Effector memory CD4-positive, alpha-beta T cell (primary cell): Measurements from ENCODE around the gene PNPLA2.

Experiments
- DNase-seq, 3 donors: peaks; one replicate each; pipeline ENCODE4 v3.0.0-alpha.2; 2020
- H3K27ac ChIP-seq: 2 replicates; pipeline ENCODE4 v1.7.0; 2013; ENCODE audit warnings: mild to moderate bottlenecking, low read length, moderate library complexity; ENCODE audit not compliant: insufficient read depth, poor library complexity, severe bottlenecking
- H3K27me3 ChIP-seq: replicated peaks from 2 replicates; pipeline ENCODE4 v1.7.0; 2013; ENCODE audit warnings: mild to moderate bottlenecking, low read length; ENCODE audit not compliant: insufficient read depth, control insufficient read depth, poor library complexity, severe bottlenecking
- H3K36me3 ChIP-seq: 2 replicates; pipeline ENCODE4 v1.7.0; 2013; ENCODE audit warnings: mild to moderate bottlenecking, low read length, moderate library complexity; ENCODE audit not compliant: control insufficient read depth, insufficient read depth
- H3K4me1 ChIP-seq: 2 replicates; pipeline ENCODE4 v1.7.0; 2013; ENCODE audit warnings: low read length, mild to moderate bottlenecking; ENCODE audit not compliant: control insufficient read depth, insufficient read depth, poor library complexity, severe bottlenecking
- H3K4me3 ChIP-seq: 2 replicates; pipeline ENCODE4 v1.7.0; 2013; ENCODE audit warnings: low read length, low read depth, mild to moderate bottlenecking; ENCODE audit not compliant: insufficient read depth, poor library complexity, severe bottlenecking
- H3K9me3 ChIP-seq: 2 replicates; pipeline ENCODE4 v1.7.0; 2013; ENCODE audit warnings: mild to moderate bottlenecking, low read length, moderate library complexity; ENCODE audit not compliant: control insufficient read depth
- total RNA-seq, 3 donors: gene quantifications; one replicate each; lab custom pipeline; 2026; lab: John Stamatoyannopoulos, UW

PNPLA2 gene
- 135 to 166 (median 154) reads per million in 3 donors for total RNA-seq

- Histone ChIP-seq H3K27ac (peak within 1 kb of the TSS; percentile 91), H3K27me3 (no peaks in the 10 kb centered on the region), H3K9me3 (no peaks in the 10 kb centered on the region), H3K4me3 (peak within 1 kb of the TSS; percentile 93), H3K4me1 (peaks cover 22% of the 10 kb centered on the region), H3K36me3 (peaks cover 11% of the 10 kb centered on the region)
- DNase-seq: no peak
Observed at GRCh38 chr11:818396-819128, at the start of gene PNPLA2. TSS of gene PNPLA2 (plus strand) at chr11:818914. CDS start at chr11:819719, 805 bp downstream.

- DNase-seq: no peak
- H3K9me3 ChIP-seq: no peaks in the 10 kb centered on the region
- H3K4me1 ChIP-seq: no peaks in the 10 kb centered on the region
- H3K27ac ChIP-seq: no peak overlapping the region
- no peak overlapping the region for H3K4me3 ChIP-seq
- H3K27me3 ChIP-seq: no peaks in the 10 kb centered on the region
- peaks cover 34% of the 10 kb centered on the region for H3K36me3 ChIP-seq
Observed at GRCh38 chr11:769887-770641, 48.6 kb upstream of the PNPLA2 start.

- H3K4me1 ChIP-seq: peaks cover 7% of the 10 kb centered on the region
- DNase-seq: no peak
- no peaks in the 10 kb centered on the region for H3K27me3 ChIP-seq
- no peaks in the 10 kb centered on the region for H3K9me3 ChIP-seq
- no peak overlapping the region for H3K4me3 ChIP-seq
- peaks cover 32% of the 10 kb centered on the region for H3K36me3 ChIP-seq
- no peak overlapping the region for H3K27ac ChIP-seq
Observed at GRCh38 chr11:770642-771616, 47.8 kb upstream of the PNPLA2 start.

GRCh38 chr11:771617-772204 lies 47.0 kb upstream of the PNPLA2 start:
- no peak overlapping the region for H3K4me3 ChIP-seq
- peaks cover 15% of the 10 kb centered on the region for H3K4me1 ChIP-seq
- no peak overlapping the region for H3K27ac ChIP-seq
- no peak for DNase-seq
- H3K27me3 ChIP-seq: no peaks in the 10 kb centered on the region
- H3K9me3 ChIP-seq: no peaks in the 10 kb centered on the region
- peaks cover 32% of the 10 kb centered on the region for H3K36me3 ChIP-seq

- H3K36me3 ChIP-seq: peaks cover 32% of the 10 kb centered on the region
- H3K4me1 ChIP-seq: peaks cover 16% of the 10 kb centered on the region
Observed at GRCh38 chr11:772429-773390, 46.0 kb upstream of the PNPLA2 start.

GRCh38 chr11:773425-773824 lies 45.3 kb upstream of the PNPLA2 start:
- Histone ChIP-seq H3K9me3 (no peaks in the 10 kb centered on the region), H3K36me3 (peaks cover 32% of the 10 kb centered on the region), H3K4me1 (peaks cover 21% of the 10 kb centered on the region), H3K4me3 (no peak overlapping the region), H3K27ac (no peak overlapping the region), H3K27me3 (no peaks in the 10 kb centered on the region)
- DNase-seq: no peak

More at GRCh38 chr11:772429-773390, 46.0 kb upstream of the PNPLA2 start:
- H3K27me3 ChIP-seq: no peaks in the 10 kb centered on the region
- no peak overlapping the region for H3K27ac ChIP-seq
- DNase-seq: no peak
- H3K4me3 ChIP-seq: no peak overlapping the region
- no peaks in the 10 kb centered on the region for H3K9me3 ChIP-seq

GRCh38 chr11:773830-774229 lies 44.9 kb upstream of the PNPLA2 start:
- Histone ChIP-seq H3K4me3 (no peak overlapping the region), H3K27me3 (no peaks in the 10 kb centered on the region), H3K4me1 (peaks cover 22% of the 10 kb centered on the region), H3K36me3 (peaks cover 32% of the 10 kb centered on the region), H3K9me3 (no peaks in the 10 kb centered on the region), H3K27ac (no peak overlapping the region)
- no peak for DNase-seq

GRCh38 chr11:774873-775592 lies 43.7 kb upstream of the PNPLA2 start:
- Histone ChIP-seq H3K4me1 (peaks cover 22% of the 10 kb centered on the region), H3K36me3 (peaks cover 30% of the 10 kb centered on the region), H3K4me3 (no peak overlapping the region), H3K27ac (no peak overlapping the region), H3K27me3 (no peaks in the 10 kb centered on the region), H3K9me3 (no peaks in the 10 kb centered on the region)
- no peak for DNase-seq
